Epidermal melanocyte (primary cell): ENCODE results near the gene GTF3A.
"Not testable (repeated sequence)": the region's sequence is repeated elsewhere in the genome, so short reads cannot be mapped to it uniquely, and the experiment has no call there.

Source experiments
- DNase-seq: peaks from one replicate; pipeline ENCODE4 v3.0.0; 2011; ENCODE audit warnings: low spot score; ENCODE audit not compliant: insufficient read length

The GTF3A gene

DNA sequence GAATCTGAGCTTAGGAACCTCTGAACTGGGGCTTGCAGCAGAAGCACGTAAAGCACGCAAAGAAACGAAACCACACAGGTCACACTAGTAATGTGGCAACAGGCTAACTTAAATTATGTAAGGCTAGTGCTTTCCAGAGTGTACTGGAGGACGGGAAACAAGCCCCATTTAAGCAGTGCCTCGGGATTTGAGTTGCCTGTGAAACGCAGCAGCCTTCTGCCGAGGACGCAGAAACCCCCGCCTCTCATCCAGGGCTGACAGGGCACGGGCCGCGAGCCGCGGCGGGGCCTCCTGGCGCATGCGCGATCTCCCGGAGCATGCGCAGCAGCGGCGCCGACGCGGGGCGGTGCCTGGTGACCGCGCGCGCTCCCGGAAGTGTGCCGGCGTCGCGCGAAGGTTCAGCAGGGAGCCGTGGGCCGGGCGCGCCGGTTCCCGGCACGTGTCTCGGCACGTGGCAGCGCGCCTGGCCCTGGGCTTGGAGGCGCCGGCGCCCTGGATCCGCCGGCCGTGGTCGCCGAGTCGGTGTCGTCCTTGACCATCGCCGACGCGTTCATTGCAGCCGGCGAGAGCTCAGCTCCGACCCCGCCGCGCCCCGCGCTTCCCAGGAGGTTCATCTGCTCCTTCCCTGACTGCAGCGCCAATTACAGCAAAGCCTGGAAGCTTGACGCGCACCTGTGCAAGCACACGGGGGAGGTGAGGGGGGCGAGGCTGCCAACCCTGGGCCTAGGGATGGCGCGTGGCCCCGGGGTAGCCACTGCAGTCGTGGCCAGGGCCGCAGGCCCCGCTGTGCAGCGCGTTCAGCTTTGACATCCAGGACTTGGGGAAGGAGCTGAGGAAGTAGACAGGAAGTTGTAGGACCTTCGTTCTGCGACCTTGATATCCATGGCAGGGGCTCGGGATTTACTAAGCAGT, at the start of gene GTF3A:
Gene GTF3A, plus strand, starts transcription at position 374 of the 912 bp plus-strand sequence.
- peak; percentile 82 for DNase-seq

DNA sequence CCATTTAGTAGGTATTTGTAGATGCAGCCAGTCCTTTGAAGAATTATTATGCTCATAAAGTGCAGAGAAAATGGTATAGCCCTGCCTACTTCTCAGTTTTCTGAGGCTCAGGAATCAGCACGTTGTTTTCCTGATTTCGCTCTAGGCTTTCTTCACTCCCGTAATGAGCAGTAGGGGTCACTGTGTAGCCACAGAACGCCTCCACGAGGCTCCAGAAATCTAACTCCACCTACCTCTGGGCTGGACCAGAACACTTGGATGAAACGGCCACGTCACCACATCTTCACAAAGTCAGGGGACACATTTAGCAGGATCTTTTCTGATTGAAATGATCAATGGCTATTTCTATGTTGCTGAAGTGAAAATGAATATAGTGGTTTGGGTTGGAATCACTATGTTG, 49.8 kb upstream of the GTF3A start:
- peak; percentile 85 for DNase-seq

DNA sequence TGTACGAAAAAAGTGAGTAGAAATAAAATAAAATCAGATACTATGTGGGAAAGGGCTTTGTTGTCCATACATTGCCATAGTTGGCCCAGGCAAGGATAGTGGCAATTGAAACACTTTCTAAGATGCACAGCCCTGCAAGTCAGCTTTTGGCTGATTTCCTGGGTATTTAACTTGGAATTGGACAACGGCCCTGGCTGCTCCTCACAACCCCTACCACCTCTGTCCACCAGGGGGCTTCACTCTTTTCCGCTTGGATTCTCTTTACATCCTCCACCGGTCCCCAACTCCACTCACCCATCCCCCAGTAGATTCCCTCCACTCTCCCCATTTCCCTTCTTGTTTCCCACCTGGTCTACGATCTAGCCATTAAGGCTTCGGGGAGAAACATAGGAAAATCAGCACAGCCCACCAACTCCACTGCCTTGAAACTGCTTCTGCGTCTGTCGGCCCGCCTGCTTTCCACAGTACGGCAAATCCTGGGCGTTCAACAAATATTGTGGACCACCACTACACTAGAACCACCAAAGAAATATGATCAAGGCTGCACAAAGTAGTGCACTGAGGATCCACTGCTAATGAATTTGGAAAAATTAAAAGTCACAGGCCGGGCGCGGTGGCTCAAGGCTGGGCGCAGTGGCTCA, 48.6 kb upstream of the GTF3A start:
- DNase-seq = peak; percentile 63

DNA sequence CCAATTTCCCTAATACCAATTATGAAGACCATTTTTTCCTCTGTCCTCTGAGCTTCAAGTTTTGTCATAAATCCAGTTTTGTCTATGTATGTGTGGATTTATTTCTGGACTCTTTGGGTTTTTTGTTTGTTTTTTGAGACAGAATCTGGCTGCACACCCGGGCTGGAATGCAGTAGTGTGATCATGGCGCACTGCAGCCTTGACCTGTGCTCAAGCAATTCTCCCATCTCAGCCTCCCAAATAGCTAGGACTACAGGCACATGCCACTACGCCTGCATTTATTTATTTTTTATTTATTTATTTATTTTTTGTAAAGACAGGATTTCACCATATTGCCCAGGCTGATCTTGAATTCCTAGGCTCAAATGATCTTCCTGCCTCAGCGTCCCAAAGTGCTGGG, 45.3 kb upstream of the GTF3A start:
- DNase-seq = no peak

DNA sequence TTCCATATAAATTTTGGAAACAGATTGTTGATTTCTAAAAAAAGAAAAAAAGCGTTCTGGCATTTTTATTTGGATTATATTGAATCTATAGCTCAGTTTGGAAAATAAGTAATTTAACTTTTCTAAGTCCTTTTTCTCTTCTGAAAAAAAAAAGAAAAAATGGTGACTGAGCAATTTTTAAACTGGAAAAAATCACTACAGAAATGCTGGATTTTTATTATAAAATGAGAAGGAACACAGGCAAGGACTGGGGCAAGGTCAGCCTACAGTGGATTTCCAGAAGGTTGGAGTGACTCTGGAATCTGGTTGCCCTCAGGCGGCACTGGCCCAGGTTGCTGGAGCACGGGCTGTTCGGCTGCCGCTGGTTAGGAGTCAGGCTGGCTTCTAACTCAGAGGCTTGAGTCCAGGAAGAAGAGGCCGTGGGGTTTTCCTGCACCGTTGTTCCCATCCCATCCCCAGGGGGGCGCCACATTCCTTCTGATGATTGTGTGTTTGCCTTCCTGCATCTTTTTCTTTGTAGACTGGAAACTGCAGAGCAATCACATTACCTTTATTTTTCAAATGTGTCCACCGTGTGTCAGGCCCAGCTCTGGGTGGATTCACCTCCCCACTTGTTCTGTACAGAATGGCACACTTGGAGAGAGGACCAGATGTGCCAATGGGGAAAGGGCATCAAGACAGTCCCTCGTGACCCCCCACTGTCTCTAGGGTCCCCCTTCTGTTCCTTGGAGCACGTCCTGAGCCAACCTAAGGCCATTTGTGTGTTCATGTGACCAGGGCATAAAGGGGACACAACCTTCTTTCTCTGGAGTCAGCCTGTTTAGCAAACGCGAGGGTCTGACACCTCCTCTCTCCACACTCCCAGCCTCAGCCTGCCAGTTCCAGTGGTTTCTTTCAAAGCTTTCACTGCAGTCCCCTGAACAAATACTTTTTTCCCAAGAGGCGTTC, 44.5 kb upstream of the GTF3A start:
- DNase-seq = peak; percentile 69

DNA sequence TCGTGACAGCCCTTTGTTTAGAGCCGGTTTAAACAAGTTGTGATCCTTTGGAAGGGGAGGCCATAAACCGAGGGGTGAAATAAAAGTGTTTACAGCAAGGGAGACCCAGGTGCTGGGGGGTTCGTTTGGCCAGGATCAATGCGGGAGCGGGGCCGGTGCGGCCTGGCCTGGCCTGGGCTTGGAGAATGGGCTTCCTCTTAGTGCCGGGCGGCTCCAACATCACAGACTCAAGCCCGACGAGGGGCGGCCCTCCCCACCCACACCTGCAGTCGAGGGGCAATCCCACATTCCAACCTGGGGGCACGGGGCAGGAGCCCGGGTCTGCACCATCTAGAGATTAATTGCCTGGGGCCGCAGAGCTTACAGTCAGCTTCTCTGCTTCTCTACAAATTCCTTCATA, 42.8 kb upstream of the GTF3A start:
- DNase-seq = no peak

DNA sequence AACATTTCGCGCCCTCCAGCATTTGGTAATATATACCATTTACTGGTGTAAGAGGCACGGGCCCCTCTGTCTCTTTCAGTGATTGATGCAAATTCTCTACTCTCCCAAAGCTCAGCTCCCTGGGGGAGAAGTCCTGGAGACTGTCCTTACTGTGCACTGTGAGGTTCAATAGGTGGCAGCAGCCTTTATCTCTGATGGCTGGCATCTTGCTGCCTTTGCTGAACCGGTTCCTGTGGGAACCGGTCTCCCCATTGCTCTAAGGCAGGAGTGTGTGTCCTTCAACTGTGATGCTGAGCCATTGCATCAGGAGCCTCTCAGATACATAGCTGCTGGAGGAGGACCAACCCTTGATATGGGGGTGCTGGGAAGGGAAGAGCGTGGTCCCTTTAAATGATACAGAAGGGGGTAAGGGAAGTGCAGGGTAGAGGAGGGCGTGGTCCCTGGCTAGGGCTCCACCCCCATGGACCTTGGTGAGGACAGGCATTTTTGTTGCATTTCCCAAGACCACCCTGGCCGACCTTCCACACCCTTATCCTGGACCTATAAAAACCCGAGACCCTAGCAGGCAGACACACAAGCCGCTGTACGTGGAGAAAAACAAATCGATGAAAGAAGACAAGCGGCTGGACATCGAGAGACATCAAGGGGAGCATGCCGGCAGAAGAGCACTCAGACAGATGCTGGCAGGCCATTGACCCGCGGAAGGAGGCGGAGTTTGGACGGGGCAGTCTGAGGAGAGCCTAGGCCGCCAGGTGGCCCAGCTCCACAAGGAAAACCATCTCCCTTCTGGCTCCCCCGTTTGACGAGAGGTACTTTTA, 41.1 kb upstream of the GTF3A start:
- DNase-seq = no peak

DNA sequence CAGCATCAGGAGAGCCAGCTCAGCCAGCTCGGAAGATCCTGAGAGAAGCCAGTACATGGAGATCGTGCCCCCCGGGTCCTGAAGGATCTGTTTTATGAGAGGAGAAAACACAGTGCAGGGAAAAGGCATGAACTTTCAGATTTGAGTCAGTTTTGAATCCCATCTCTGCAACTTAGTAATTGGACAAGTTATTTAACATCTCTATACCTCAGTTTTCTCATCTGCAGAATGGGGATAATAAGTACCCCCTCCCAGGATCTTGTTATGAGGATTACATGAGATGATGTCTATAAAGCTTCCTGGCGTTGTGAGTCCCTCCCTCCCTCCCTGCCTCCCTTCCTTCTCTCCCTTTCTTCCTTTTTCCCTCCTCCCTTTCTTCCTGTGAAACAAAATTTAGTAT, 40.1 kb upstream of the GTF3A start:
- DNase-seq = no peak

DNA sequence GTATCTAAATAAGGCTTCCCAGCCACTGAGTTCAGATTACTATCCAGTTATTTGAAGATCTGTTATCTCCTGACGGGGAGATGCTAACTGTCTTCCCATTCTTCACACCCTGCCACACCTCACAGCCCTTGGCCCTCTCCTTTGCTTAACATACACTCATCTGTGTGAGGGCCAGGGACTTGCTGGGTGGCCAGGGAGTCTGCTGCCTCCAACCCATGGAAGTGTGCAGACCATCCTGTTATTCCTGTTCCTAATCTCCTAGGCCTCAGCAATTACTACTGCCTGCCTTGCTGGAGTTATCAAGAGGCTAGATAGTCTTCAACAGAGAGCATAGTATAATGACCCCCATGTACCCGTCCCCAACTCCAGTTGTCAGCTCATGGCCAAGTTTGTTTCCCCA, 36.2 kb upstream of the GTF3A start:
- DNase-seq = no peak

DNA sequence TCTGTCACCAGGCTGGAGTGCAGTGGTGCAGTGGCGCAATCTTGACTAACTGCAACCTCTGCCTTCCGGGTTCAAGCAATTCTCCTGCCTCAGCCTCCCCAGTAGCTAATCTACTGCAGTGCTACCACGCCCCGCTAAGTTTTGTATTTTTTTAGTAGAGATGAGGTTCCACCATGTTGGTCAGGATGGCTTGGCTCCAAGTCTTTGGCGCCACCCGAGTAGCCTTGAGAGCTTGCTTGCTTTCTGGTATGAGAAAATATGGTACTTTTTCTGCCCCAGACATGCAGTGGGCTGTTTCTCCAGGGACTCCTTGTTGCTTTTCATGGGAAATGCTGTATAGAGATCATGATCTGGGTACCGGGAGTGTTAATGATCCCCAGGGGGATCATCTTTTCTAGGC, 34.5 kb upstream of the GTF3A start:
- DNase-seq = no peak

DNA sequence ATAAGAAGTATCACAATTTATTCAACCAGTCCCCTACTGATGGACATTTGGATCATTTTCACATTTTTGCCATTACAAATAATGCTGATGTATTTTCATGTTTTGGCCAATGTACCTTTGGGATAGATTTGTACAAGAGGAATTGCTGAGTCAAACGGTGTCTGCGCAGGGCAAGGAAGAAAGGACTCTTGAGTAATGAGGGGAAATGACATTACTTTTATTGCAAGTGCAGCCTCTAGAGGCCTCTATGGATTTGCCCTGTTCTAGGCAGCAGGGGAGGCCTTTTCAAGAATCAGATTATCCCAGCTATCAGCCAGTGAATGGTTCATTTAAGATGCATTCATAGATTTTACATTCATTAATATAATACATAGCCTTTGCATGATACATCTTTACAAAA, 32.9 kb upstream of the GTF3A start:
- DNase-seq = no peak

DNA sequence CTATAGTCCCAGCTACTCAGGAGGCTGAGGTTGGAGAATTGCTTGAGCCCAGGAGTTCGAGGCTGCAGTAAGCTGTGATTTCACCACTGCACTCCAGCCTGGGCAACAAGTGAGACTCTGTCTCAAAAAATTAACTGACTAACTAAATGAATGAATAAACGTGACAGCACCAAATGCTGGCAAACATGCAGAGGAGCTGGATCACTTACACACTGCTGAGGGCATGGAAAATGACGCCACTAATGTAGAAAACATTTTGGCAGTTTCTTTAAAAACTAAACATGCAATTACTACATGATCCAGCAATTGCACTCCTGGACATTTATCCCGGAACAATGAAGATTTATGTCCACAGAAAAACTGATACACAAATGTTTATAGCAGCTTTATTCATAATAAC, 31.3 kb upstream of the GTF3A start:
- no peak for DNase-seq

DNA sequence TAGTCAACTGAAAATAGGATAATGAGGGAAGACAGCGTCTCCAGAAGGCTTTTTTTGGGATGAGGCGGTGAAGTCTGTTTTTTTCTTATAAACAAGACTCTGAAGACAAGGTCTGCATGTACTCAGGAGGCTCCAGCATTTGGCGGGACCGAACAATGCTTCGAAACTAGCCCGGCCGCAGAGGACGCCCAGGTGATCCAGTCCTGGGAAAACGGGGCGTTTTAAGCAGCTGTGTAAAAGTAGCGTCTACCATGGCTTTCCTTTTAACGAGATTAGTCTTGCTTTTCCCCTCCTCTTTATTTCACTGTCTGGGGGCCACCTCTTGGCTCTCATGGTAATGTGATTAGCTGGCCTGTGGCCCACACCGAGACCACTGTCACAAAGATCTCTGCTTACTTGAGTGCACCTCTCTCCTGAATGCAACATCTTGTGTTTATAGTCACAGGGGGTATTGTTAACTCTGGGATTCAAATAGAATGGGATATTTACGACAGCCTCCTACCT, 29.4 kb upstream of the GTF3A start:
- DNase-seq = no peak

DNA sequence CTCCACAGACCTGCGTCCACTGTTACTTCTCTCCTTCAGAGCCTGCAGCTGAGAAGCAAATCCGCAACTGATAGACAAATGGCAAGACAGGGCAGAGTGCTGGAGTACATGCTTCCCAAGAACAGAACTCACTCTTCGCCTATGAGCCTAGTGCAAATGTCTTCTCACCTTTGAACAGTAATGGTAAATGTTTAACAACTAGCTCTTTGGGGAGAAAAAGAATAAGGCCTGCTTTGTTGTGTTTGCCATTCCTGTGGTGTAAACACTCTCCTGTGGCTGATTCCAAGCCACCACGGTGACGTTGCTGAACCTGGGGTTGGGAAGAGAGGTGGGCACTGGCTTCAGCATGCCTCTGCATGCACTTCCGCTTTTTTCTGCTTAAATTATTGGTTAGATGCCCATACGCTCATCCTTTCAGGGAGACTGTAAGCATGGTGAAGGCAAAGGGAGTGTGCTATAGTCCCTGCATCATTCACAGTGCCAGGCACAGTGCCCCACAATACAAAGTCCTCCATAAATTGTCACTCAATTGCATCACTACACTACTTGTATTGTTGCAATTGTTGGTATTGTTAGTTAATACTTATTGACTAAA, 28.1 kb upstream of the GTF3A start:
- DNase-seq = no peak

DNA sequence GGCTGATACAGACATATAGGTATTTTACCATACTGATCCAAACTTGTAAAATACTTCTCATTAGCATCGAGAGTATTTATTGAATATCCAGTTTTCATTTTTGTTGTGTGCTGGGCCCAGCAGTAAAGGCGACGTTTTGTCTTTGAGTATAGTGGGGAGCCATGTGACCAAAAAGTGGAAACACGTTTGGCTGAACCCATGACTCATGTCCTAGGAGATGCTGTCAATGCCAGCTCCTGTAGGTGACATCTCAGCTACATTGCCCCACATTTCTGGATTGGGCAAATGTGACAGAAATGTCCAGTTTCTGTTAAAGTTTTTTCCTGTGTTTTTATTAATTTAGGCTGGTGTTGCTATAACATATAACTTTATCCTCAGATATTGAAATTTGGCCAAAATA, 26.1 kb upstream of the GTF3A start:
- DNase-seq = no peak

DNA sequence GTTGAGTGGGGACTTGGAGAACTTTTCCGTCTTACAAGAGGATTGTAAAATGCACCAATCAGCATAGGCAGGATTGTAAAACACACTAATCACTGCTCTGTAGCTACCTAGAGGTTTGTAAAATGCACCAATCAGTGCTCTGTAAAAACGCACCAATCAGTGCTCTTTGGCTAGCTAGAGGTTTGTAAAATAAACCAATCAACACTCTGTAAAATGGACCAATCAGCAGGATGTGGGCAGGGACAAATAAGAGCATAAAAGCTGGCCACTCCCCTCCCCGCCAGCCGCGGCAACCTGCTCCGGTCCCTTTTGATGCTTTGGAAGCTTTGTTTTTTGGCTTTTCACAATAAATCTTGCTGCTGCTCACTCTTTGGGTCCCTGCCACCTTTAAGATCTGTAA, 24.0 kb upstream of the GTF3A start:
- not testable (repeated sequence) for DNase-seq

DNA sequence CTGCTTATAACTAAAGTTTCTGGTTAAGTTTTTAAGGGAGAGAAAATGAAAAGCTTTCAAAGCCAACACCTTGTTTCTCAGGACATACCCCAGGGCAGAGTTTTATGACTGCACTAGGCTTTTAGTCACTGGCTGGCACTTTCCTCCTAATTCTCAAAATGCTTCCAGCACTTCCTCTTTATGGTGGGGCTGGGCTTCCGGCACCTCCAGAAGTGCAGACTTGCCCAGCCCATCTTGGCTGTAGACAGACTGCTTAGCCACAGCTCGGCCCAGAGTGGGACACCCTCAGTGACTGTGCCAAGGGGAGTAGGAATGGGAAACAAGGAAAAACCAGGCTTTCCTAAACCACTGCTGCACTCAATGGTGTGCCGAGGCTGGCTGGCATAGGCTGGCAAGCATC, 23.2 kb upstream of the GTF3A start:
- no peak for DNase-seq

DNA sequence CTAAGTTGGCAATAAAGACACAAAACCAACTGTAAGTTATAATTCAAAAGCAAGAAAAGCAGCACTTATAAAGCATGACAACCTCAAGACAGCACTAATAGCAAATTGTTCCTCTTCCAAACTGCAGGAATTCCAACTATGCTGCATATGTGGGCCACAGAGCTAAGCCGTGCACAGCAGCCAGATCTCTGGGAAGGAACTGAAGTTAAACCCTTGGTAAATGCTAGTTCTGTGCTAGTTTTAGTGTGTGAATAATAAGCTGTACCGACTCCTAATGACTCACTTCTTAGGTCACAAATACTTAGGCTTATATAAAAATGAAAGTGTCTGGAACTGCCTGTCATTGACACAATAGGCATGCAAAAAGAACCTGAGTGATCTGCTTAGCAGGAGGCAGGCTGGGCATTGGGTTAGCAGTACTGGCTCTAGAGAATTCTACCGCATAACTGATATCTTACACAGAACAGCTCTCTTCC, 21.2 kb upstream of the GTF3A start:
- DNase-seq = peak; percentile 58

DNA sequence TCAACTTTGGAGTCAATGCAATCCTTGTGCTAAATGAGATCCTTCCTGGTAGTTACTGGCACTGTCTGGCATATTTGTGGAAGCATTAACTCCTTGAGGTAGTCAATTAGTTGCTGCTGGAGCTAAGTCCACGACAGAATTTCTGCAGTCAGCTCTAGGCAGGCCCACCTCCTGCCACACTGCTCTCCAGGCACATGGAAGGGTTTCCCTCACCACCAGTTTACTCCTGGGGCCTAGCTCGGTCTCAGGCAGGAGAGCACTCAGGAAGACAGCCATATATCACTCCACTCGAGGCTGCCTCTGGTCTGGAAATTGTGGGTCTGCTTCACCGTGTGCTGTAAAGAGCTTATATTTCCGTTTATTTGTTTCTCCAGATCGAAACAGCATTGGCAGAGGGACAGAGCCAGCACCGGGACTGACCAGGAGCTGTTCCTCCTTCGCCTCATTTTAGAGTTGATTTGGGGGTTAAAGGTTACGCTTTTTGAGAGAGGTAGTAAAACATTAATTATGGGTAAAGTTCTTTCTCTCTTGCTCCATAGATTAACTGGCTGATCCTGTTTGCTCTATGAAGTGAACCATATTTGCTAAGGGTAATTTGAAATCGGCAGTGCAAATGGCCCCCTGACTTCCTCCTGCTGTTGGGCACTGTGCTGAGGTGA, 20.6 kb upstream of the GTF3A start:
- DNase-seq = no peak

DNA sequence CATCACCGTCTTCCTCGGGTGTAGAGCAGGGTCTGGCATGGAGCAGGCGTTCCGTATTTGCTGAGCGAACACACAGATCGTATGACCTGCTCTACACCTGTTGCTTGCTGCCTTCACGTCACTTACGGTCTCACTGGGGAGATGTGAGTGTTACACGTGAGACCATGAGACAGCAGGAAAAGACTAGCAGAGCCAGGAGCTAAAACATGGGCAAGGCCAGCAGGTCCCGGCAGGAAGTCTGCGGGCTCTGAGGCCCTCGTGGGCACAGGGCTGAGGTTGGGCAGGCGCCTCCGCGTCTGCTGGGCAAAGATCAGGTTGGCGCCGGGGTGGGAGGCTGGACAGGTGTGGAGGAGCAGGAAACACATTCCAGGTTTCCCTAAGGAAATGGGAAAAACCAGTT, 19.7 kb upstream of the GTF3A start:
- no peak for DNase-seq
